Measurements from ENCODE around the gene PPT2. TPM values are rescaled to one million over a fixed set of nuclear protein-coding genes. Genes with fewer than 3 reads are reported as not detected.

PPT2 gene
- total RNA-seq, 6 experiments from 2014 or later, result 15.9 to 21.7 (median 18.6) TPM

DNA sequence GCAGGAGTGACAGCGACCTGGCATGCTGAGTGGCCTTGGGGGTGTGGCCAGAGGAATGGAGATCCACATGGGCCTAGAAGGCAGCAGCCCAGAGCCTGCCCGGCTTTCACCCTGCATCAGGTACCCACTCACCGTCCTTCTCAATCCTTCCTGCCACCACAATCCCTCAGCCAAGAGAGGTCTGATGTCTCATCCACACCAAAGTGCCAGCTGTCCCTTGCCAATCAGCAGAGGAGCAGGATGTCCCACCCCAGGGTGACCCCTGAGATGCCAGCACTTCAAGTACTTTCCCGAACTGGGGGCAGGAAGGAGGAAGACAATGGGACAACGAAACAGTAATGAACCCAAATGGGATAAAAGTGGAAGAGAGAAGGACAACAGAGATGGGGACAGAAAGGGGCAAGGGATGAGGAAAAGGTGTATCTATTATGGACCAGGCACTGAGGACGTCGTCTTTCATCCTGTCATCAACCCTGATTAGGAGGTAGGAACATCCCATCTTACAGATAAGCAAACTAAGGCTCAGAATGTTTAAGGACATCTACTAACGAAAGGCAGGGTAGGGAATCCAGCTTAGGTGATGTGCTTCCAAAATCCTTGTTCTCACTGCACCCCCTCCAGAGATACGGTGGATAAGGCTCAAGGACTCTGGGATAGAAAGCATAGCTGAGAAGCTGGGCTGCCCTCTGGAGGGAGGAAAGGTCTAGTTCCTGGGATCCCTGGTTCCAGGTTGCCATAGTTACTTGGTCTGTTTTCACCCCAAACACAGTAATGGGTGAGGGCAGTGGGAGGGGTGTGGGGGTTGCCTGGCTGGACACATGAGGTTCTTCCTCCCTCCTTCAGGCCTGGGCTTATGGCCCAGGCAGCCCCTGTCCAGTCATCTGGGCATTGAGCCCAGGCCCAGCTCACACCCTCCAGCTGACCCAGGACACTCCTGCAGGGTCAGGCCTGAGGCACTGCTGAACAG is 40.3 kb upstream of the PPT2 start:
- TF ChIP-seq, protein P1, sequence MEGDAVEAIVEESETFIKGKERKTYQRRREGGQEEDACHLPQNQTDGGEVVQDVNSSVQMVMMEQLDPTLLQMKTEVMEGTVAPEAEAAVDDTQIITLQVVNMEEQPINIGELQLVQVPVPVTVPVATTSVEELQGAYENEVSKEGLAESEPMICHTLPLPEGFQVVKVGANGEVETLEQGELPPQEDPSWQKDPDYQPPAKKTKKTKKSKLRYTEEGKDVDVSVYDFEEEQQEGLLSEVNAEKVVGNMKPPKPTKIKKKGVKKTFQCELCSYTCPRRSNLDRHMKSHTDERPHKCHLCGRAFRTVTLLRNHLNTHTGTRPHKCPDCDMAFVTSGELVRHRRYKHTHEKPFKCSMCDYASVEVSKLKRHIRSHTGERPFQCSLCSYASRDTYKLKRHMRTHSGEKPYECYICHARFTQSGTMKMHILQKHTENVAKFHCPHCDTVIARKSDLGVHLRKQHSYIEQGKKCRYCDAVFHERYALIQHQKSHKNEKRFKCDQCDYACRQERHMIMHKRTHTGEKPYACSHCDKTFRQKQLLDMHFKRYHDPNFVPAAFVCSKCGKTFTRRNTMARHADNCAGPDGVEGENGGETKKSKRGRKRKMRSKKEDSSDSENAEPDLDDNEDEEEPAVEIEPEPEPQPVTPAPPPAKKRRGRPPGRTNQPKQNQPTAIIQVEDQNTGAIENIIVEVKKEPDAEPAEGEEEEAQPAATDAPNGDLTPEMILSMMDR (IDR thresholded peaks at IDR 0.05), result peak; percentile 76
- H3K27ac Mint-ChIP-seq, result peak overlapping the region; percentile 99
- H3K36me3 Mint-ChIP-seq (ENCODE audit: low read depth), result peaks cover 22% of the 10 kb centered on the region

DNA sequence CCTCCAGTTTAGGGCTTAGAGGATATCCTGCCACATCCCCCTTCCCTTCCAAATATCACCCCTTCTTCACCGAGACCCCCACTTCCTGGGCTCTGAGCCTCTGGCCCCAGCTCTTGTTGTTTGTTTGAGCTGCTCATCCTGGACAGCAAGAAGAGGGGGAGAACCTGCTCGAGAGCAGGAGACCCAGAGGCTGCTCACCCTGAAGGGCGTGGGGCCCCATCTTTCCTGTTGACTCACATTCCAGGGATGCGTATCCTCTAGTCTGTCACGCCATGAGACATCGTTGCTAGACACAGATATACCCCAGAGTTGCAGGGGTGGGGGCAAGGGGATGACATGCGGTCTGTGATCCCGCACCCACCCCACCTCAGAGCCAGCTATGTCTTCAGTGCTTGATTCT is 39.1 kb upstream of the PPT2 start:
- TF ChIP-seq, protein P1 (IDR thresholded peaks at IDR 0.05), result no peak
- peaks cover 2% of the 10 kb centered on the region for H3K27me3 Mint-ChIP-seq (ENCODE audit: insufficient read depth)
- peak; percentile 91 for DNase-seq
- peak overlapping the region; percentile 83 for H3K4me3 Mint-ChIP-seq
- peak overlapping the region; percentile 99 for H3K27ac Mint-ChIP-seq
- H3K9me3 Mint-ChIP-seq, result no peaks in the 10 kb centered on the region
- H3K4me1 Mint-ChIP-seq (ENCODE audit: low read depth), result peaks cover 63% of the 10 kb centered on the region
- peaks cover 22% of the 10 kb centered on the region for H3K36me3 Mint-ChIP-seq (ENCODE audit: low read depth)

More for the DNA sequence above, 40.3 kb upstream of the PPT2 start:
- DNase-seq, result peak; percentile 99
- Mint-ChIP-seq H3K27me3 (ENCODE audit: insufficient read depth) (peaks cover 5% of the 10 kb centered on the region), H3K9me3 (no peaks in the 10 kb centered on the region), H3K4me3 (peak overlapping the region; percentile 83), H3K4me1 (ENCODE audit: low read depth) (peaks cover 58% of the 10 kb centered on the region)

DNA sequence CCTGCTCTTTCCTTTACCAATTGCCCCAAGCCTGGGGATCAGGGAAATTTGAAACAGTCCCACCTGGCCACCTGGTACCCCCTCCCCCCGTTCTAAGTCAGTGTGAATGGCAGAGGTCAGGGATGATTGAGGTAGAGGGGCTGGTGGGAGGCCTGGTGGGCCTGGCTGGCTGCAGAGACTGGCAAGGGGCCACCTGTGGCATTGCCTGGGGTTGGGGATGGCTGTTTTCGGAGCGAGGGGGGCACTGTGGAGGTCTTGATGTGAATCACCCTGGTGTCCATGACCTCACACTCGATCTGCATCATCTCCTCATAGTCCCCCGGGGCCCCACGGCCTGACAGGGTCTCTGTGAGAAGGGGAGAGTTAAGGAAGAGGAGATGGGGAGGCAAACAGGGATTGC is 38.3 kb upstream of the PPT2 start:
- peaks cover 2% of the 10 kb centered on the region; the same call in 1 of the 2 replicates for H3K27me3 Mint-ChIP-seq (ENCODE audit: insufficient read depth)
- peaks cover 64% of the 10 kb centered on the region for H3K4me1 Mint-ChIP-seq (ENCODE audit: low read depth)
- H3K4me3 Mint-ChIP-seq, result no peak overlapping the region
- TF ChIP-seq, protein P1 (IDR thresholded peaks at IDR 0.05), result no peak
- no peaks in the 10 kb centered on the region for H3K9me3 Mint-ChIP-seq
- H3K27ac Mint-ChIP-seq, result peak overlapping the region; percentile 99
- DNase-seq, result no peak
- H3K36me3 Mint-ChIP-seq (ENCODE audit: low read depth), result peaks cover 22% of the 10 kb centered on the region

DNA sequence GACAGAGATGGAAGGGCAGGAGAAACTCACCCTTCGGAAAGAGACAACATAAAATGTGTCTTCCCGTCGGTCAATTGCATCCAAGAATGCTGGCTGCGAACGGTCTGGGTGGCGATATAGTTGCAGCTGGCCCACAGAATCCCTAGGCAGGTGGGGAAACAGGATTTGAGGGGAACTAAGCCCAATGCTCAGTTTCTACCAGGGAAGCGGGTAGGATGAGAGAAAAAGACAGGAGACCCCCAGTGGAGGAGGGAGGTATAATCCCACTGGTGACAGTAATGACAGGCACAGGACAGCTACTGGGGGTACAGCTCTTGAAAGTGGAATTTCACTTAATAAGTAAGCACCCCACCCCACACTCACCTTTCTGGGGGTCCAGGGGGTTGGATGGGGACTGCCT is 37.3 kb upstream of the PPT2 start:
- Mint-ChIP-seq H3K36me3 (ENCODE audit: low read depth) (peaks cover 19% of the 10 kb centered on the region), H3K27me3 (ENCODE audit: insufficient read depth) (peaks cover 2% of the 10 kb centered on the region; the same call in 1 of the 2 replicates)
- DNase-seq, result no peak

DNA sequence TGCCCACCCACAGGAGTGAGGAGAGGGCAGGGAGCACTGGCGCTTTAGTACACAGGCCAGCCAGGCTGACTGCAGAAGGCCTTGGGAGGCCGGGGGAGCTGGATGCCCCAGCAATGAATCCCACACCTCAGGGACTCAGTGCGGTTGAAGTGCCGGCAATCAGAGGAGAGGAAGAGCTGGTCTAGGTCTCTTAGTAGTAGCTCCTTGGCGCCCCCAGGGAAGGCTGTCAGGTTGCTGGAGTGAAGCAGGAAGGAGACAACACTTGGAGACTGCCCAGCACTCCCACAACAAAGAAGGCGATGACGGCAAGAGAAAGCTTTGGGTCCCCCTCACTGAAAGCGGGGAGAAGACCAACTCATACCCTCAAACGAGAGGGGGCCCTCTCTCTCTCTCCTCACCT is 36.5 kb upstream of the PPT2 start:
- TF ChIP-seq, protein P1 (IDR thresholded peaks at IDR 0.05), result no peak
- no peak overlapping the region for H3K4me3 Mint-ChIP-seq
- DNase-seq, result no peak
- peaks cover 16% of the 10 kb centered on the region for H3K36me3 Mint-ChIP-seq (ENCODE audit: low read depth)
- H3K4me1 Mint-ChIP-seq (ENCODE audit: low read depth), result peaks cover 52% of the 10 kb centered on the region
- no peaks in the 10 kb centered on the region for H3K9me3 Mint-ChIP-seq
- H3K27ac Mint-ChIP-seq, result peak overlapping the region; percentile 57
- peaks cover 2% of the 10 kb centered on the region; the same call in 1 of the 2 replicates for H3K27me3 Mint-ChIP-seq (ENCODE audit: insufficient read depth)

More for the DNA sequence above, 37.3 kb upstream of the PPT2 start:
- TF ChIP-seq, protein P1 (IDR thresholded peaks at IDR 0.05), result peak; percentile 76
- Mint-ChIP-seq H3K27ac (peak overlapping the region; percentile 99), H3K4me3 (no peak overlapping the region), H3K9me3 (no peaks in the 10 kb centered on the region), H3K4me1 (ENCODE audit: low read depth) (peaks cover 60% of the 10 kb centered on the region)

Measured in HFFc6 (cell line).